Stimulated activated CD4-positive, alpha-beta T cell treated with anti-CD3 and anti-CD28 coated beads, Interleukin-15, amount 100 ng/mL, for 24 hours (primary cell): Measurements from ENCODE around the gene TMEM273.

Experiments
- DNase-seq: peaks from one replicate; pipeline ENCODE4 v3.0.0-alpha.2; 2020

The TMEM273 gene

GRCh38 chr10:49161411-49161997 lies 26.7 kb downstream of the TMEM273 start:
- DNase-seq: no peak

- DNase-seq: no peak
Measured at GRCh38 chr10:49160814-49161213, 27.4 kb downstream of the TMEM273 start.

- DNase-seq: no peak
Measured at GRCh38 chr10:49160110-49160509, 28.1 kb downstream of the TMEM273 start.

DNA sequence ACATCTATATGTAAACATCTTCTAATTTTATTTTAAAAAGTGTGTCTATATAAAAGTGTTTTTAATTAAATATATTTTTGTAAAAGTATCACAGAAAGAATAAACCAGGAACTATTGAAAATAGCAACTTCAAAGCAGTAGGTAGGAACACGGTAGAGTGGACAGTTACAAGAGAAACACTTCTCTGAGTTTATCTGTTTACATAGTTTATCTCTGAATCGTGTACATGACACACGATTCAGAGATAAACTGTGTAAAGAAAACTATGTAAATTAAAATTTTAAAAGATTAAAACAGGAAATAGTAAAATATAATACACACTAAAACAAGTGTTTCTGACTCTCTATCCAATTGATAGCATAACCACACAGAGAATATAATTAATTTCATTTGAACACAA lies 29.3 kb downstream of the TMEM273 start:
- no peak for DNase-seq

- no peak for DNase-seq
Measured at GRCh38 chr10:49158404-49158803, 29.8 kb downstream of the TMEM273 start.

DNA sequence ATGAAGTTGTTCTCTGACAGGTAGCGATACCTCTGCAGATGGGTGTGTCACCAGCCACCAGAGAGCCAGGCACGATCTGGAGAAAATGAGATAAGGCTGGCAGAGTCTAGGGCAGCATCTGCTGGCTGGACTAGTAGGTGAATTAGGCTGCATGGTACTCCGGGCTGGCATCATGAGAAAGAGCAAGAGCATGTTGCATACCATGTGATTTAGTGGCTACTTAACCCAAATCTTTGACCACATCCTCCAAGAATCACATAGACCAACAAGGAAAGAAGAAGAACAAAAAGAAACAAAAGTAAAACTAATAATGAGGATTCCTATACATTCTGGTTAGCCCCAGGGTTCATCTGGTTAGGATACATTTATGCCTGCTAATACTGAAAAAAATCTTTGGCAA lies 31.0 kb downstream of the TMEM273 start:
- DNase-seq: no peak

- DNase-seq: no peak
Measured at GRCh38 chr10:49154641-49155040, 33.5 kb downstream of the TMEM273 start.

DNA sequence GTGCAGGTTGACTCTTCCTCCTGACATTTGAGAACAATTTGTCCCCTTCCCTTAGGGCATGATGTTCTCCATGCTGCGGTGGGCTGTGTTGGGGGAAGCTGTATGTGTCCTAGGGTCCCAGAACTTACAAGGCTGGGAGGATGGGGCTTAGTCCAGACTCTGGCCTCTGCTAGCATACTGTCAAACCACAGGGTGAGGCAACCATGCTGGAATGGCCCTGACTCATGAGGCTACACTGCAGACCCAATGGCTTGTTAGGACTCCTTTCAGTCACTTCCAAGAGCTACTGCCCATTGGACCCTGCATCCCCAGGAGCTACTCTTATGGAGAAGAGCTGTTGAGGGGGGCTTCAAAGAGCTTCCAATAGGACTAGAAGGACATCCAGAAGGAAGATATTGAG lies 34.2 kb downstream of the TMEM273 start:
- DNase-seq: no peak

DNA sequence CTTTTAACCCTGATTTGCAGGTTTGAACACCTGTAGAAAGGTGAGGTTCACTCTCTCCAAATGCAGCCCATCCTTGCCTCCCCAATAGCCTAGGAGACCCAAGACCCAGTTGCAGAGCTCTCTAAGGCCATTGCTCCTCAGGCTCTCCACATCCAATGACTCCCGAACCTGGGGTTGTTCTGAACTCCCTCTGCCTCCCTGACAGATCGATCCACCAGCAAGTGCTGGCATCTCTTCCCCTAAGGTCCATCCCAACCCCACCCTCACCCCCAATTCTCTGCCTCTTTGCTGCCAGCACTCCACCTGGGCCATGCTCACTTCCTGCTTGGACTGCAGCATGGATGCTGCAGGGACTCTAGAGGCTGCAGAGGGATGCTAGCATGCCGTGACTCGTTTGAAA lies 35.1 kb downstream of the TMEM273 start:
- no peak for DNase-seq

- DNase-seq: no peak
Measured at GRCh38 chr10:49152663-49153062, 35.5 kb downstream of the TMEM273 start.

DNA sequence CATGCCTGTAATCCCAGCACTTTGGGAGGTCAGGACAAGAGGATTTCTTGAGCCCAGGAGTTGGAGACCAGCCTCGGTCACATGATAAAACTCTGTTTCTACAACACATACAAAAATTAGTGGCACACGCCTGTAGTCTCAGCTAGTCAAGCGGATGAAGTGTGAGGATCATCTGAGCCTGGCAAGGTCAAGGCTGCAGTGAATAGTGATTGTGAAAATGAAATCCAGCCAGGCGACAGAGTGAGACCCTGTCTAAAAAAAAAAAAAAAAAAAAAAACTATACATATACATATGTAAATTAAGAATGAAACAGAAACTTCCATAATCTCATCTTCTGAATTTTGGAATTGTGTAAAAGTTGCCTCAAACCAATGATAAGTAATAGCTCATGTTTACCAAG lies 36.2 kb downstream of the TMEM273 start:
- DNase-seq: no peak

DNA sequence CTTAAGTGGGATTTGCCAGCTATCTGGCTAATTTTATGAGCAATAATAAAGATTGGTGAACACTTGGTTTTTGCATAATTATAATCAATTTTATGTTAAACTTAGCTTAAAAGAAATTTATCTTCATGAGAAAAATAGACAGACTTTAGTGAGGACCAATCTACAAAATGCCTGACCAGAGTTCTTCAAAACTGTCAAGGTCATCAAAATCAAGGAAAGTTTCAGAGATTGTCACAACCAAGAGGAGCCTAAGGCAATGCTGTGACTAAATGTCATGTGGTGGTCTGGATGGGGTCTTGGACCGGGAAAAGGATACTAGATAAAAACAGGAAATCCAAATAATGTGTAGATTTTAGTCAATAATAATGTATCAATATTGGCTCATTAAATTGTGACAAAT lies 36.7 kb downstream of the TMEM273 start:
- DNase-seq: no peak

- no peak for DNase-seq
Measured at GRCh38 chr10:49151025-49151445, 37.2 kb downstream of the TMEM273 start.

DNA sequence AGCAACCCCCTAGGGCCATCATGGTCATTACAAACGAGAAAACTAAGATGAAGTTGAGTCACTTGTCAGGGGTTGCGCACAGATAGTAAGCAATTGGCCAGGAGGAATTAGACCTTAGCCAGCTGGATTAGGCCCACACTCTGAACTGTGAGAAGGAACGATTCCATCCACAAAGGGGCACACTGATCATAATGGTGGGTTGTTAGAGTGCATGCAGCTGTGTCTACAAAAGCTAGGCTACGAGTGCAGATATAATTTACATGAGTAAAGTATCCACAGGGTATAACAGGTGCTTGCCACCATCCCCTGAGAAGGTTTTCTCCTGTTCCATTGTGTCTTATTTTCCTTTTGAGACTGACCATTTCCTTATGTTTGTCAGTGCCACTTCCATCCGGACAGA lies 37.8 kb downstream of the TMEM273 start:
- DNase-seq: no peak

DNA sequence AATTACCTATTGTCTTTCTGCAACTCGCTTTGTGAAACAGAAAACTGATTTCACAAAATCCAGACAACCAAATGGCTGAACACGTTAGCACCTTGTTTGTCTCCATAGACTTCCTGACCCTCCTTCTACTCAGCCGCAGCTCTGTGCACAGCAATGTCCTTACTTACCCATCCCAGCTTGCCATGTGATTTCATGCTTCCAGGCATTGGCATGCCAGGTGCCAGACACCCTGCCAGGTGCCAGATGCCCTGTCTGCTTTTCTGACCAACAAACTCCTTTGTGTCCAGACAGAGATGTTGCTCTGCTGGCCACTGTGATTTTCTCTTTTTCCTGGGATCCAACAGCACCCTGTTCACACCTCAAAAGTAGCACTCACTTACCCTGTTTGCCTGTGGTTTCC lies 38.3 kb downstream of the TMEM273 start:
- no peak for DNase-seq

GRCh38 chr10:49144058-49144720 lies 44.0 kb downstream of the TMEM273 start:
- DNase-seq: no peak

DNA sequence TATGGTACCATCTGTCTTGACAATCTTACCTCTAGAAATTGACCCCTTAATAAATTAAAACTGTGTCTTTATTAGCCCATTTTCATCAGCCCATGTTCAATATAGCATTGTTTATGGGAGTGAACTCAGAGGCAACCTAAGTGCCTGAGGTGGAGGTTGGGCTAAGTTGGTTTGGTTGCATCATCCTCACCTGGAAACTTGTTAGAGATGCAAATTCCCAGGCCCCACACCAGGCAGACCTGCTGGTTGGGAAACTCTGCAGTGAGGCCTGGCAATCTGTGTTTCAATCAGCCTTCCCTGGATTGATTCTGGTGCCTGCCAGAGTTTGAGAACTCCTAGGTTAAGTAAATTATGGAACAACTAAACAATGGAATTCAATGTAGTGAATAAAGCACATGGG lies 44.9 kb downstream of the TMEM273 start:
- no peak for DNase-seq

GRCh38 chr10:49141541-49142332 lies 46.5 kb downstream of the TMEM273 start:
- DNase-seq: no peak

DNA sequence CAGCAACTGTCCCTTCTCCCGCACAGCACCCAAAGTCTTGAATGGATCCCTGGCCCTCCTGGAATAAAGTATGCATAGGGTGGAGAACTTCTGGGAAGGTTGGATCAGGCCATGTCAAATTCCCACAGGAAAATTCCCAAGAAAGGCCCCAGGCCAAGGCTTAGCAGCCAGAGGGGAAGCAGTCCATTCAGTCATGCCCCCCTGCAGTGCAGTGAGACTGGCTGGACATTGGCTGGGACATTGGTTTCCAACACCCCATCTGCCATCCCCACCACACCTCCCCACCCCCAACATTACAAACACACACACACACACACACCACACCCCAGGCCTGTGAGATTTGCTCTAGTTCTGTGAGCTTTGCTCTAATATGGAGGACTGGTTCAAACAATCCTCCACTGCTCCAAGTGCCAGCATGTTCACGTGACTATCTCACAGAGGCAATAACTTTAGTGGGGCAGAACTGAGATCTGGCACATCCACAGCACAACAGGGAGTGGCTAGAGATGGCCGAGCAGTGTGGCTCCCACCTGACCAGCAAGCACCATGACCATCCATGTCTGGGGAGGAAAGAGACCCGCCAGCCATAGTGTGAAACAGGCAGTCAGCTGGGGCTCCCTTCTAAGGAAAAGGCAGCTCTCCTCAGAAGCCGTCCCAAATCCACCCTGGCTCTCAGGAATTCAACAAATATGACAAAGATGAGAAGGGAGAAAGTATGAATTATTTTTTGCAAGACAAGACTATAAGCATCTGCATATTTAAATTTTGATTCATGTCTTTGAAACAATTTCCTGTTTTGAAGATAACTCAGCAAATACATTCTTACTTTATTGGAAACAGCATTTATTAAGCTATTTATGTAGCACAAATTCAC lies 47.6 kb downstream of the TMEM273 start:
- no peak for DNase-seq

DNA sequence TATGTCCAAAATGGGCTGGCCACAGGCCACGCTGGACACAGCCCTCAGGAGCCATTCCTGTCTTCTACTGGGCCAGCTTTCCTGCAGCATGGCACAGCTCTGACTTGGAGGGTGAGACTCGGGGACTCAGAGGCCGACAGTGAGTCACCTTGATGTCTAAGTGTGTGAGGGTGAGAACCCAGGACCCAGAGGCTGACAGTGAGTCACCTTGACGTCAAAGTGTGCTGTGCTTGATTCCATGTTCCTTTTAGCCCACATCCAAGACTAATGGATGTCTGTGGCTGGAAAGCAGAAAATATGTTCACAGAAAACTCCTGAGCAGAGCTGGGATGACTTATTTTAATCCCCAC lies 48.4 kb downstream of the TMEM273 start:
- DNase-seq: no peak

DNA sequence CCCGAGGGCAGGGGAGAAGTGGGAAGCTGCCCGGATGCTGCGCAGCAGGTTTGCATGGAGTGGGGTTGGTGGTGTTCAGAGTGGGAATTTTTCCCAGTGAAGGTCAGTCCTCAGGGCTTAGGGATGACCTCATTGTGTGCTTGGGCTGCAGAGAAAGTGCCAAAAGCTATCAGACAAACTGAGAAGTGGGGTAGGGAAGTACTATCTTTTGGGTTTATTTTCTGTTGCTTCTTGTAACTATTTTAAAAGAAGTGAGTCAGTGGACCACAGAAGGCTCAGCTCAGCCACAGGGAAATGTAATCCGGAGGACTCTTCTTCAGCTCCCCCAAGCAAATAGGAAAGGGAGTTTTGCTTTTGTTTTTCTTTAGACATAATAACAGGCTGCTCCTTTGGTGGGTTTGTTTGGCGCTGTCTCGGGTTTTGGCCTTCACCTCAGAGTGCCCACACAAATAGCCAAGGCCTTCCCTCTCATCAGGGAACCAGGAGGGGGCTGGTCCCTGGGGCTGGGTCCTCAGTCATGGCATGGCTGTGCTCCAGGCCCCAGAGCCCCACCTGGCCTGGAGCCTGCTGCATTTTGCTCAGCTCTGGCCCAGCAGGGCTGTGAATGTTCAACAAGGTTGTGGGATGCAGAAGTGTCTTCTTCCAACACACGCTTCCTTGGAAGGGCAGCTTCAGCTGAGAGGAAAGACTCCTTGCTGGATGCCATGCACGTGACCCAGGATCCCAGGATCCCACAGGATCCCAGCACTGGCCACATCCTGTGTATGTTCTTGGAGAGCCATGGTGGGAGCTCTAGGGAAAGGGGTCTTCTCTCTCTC lies 49.0 kb downstream of the TMEM273 start:
- DNase-seq: no peak

- DNase-seq: no peak
Measured at GRCh38 chr10:49138361-49138891, 49.8 kb downstream of the TMEM273 start.
